Suprapubic skin (tissue), 4 donors: ENCODE data around the gene MBP. TPM values are rescaled to one million over a fixed set of nuclear protein-coding genes. Genes with fewer than 3 reads are reported as not detected.

Source experiments
- DNase-seq, 2 donors: peaks; one replicate each; pipeline ENCODE4 v3.0.0-alpha.2; 2019; ENCODE audit warnings: low spot score in 2 of 2
- H3K27ac ChIP-seq: fragments of 200-600 bp; sonication (generic); one replicate; pipeline ENCODE4 v1.5.1; 2019
- H3K27me3 ChIP-seq: fragments of 200-600 bp; sonication (generic); one replicate; pipeline ENCODE4 v1.5.1; 2019
- H3K36me3 ChIP-seq: fragments of 200-600 bp; sonication (generic); one replicate; pipeline ENCODE4 v1.5.1; 2019
- H3K4me1 ChIP-seq: fragments of 200-600 bp; sonication (generic); one replicate; pipeline ENCODE4 v1.5.1; 2019
- H3K4me3 ChIP-seq: fragments of 200-600 bp; sonication (generic); one replicate; pipeline ENCODE4 v1.5.1; 2019; ENCODE audit warnings: mild to moderate bottlenecking
- H3K9me3 ChIP-seq: fragments of 200-600 bp; sonication (generic); one replicate; pipeline ENCODE4 v1.5.1; 2019
- EP300 ChIP-seq: sonication (generic); formaldehyde crosslinking; IDR thresholded peaks from one replicate; pipeline ENCODE4 v1.6.1; 2017; ENCODE audit warnings: antibody characterized with exemption
- POLR2A ChIP-seq, 2 donors: fragments of 450-650 bp; IDR thresholded peaks; one replicate each; pipeline ENCODE4 v1.6.1; 2017; ENCODE audit warnings: antibody characterized with exemption in 2 of 2, mild to moderate bottlenecking in 2 of 2, moderate library complexity in 2 of 2
- POLR2AphosphoS5 ChIP-seq, 3 donors: sonication (generic); formaldehyde crosslinking; IDR thresholded peaks; one replicate each; pipeline ENCODE4 v1.6.1; 2017; ENCODE audit warnings: antibody characterized with exemption in 3 of 3
- WGBS: methylation state at CpG from one replicate; pipeline ENCODE4 v1.1.5; 2018; 5-methylcytosine and 5-hydroxymethylcytosine counted together
- total RNA-seq, 4 donors: library from RNA; depleted of rRNA; stranded (reverse); fragments of >200 nt; gene quantifications; one replicate each; pipeline ENCODE4 v1.1.0, GENCODE V29; 2016
- TF ChIP-seq, protein P1 (sequence below), 2 donors: fragments of 200-600 bp in 1 of 2; fragments of 450-650 bp in 1 of 2; sonication (generic) in 1 of 2; IDR thresholded peaks; one replicate each; pipeline ENCODE4 v1.5.1; 2016 to 2019; ENCODE audit warnings: antibody characterized with exemption in 2 of 2, mild to moderate bottlenecking in 1 of 2, moderate library complexity in 1 of 2

Gene MBP
- total RNA-seq, 4 donors from 2014 or later, result 37.0 to 100 (median 69.3) TPM

DNA sequence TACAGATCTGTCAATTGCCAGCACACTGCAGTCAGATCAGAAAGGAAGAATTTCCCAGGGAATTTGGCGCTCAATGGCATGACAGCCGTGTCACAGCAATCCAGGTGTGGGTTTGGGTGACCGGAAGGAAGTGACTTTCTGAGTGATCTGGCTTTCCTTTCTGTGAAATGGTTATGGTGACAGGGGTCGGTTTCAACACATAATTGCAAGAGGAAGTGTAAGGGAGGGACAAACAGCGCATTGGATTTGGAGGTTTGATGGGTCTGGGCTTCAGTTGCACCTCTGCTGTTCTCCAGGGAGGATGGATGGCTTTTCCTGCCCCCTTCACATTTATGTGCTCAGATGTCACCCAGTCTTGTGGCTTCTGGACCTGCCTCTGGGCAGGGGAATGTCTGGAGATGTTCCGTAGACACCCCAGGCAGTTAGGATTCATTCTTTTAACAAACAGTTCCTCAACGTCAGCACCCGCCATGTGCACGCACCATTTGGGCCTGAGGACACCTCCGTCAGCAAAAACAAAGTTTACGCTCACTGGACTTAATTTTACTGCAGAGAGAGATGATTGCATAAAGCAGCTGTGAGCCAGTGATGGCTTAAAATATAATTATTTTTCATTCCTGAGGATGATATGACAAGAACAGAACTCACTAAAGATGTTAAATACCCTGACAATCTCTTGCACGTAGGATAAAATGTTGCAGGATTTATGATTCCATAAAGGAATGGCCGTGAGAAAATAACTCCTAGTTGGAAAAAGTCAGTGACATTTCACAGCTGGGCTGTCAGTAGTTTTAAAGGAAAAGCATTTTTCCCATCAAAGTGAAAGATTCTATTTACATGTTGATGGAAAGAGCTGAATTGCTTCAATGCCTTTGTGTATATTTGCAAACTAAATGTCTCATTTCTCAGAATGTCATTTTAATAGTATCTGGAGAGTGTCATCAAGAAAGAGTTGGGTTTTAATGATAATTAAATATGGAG lies 36.9 kb downstream of the MBP start:
- H3K4me3 ChIP-seq, result no peak overlapping the region
- no peak overlapping the region for H3K27ac ChIP-seq
- TF ChIP-seq POLR2AphosphoS5 (IDR thresholded peaks at IDR 0.05), result no peak
- TF ChIP-seq EP300, result no peak
- TF ChIP-seq, protein P1, sequence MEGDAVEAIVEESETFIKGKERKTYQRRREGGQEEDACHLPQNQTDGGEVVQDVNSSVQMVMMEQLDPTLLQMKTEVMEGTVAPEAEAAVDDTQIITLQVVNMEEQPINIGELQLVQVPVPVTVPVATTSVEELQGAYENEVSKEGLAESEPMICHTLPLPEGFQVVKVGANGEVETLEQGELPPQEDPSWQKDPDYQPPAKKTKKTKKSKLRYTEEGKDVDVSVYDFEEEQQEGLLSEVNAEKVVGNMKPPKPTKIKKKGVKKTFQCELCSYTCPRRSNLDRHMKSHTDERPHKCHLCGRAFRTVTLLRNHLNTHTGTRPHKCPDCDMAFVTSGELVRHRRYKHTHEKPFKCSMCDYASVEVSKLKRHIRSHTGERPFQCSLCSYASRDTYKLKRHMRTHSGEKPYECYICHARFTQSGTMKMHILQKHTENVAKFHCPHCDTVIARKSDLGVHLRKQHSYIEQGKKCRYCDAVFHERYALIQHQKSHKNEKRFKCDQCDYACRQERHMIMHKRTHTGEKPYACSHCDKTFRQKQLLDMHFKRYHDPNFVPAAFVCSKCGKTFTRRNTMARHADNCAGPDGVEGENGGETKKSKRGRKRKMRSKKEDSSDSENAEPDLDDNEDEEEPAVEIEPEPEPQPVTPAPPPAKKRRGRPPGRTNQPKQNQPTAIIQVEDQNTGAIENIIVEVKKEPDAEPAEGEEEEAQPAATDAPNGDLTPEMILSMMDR (IDR thresholded peaks at IDR 0.05), result no peak
- no peak for TF ChIP-seq POLR2A (IDR thresholded peaks at IDR 0.05)
- peaks cover 29% of the 10 kb centered on the region for H3K4me1 ChIP-seq
- DNase-seq, result peak in 1 of 2 donors; percentile 26
- WGBS, result 83% methylated on average over 13 of the region's 13 CpGs
- peaks cover 6% of the 10 kb centered on the region for H3K36me3 ChIP-seq
- no peaks in the 10 kb centered on the region for H3K9me3 ChIP-seq
- H3K27me3 ChIP-seq, result no peaks in the 10 kb centered on the region

DNA sequence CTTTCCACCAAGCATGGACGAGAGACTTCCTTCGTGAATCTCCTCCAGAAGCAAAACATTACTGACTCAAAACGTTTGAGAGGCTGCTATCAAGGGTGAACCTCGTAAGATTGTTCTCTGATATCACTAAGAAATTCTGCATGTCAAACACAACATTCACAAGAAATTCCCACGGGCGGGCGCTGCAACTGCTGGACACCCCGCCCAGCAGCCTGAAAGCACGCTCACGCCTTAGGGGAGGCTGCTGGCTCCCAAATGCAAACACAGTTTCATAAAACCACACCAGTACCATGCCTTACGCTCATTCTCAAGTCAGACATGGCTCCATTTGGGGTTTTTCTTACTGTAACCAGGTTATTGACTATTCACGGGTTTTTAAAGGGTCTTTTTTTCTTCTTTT lies 39.0 kb downstream of the MBP start:
- Histone ChIP-seq H3K9me3 (no peaks in the 10 kb centered on the region), H3K4me3 (no peak overlapping the region), H3K4me1 (peaks cover 26% of the 10 kb centered on the region), H3K27ac (no peak overlapping the region), H3K27me3 (no peaks in the 10 kb centered on the region), H3K36me3 (peaks cover 6% of the 10 kb centered on the region)
- peak in 1 of 2 donors; percentile 67 for DNase-seq
- TF ChIP-seq, protein P1 (IDR thresholded peaks at IDR 0.05), result no peak
- TF ChIP-seq POLR2AphosphoS5 (IDR thresholded peaks at IDR 0.05) (no peak), EP300 (no peak), POLR2A (IDR thresholded peaks at IDR 0.05) (no peak)
- 71% methylated on average over 12 of the region's 12 CpGs for WGBS

DNA sequence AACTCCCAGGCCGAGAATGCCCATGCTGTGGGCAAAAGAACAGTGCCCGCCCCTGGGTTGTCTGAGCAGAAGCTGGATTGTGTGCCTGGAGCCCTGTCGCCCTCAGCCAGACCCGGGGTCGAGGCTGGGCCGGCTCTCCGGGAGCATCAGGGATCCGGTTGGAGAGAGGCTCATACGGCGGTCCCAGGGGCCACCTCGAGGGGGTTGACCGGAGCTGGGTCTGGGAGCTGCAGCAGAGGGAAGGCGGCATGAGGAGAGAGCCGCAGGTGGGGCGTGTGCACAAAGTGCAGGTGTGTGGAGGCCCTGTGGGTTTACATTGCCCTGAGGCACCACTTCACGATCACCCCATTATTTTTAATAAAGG lies 39.5 kb downstream of the MBP start:
- H3K36me3 ChIP-seq, result peaks cover 6% of the 10 kb centered on the region
- TF ChIP-seq POLR2A (IDR thresholded peaks at IDR 0.05) (no peak), EP300 (no peak), POLR2AphosphoS5 (IDR thresholded peaks at IDR 0.05) (no peak)
- TF ChIP-seq, protein P1 (IDR thresholded peaks at IDR 0.05), result no peak
- H3K27me3 ChIP-seq, result no peaks in the 10 kb centered on the region
- peaks cover 27% of the 10 kb centered on the region for H3K4me1 ChIP-seq
- DNase-seq, result peak in 1 of 2 donors; percentile 73
- no peaks in the 10 kb centered on the region for H3K9me3 ChIP-seq
- WGBS, result 95% methylated on average over 4 of the region's 16 CpGs
- no peak overlapping the region for H3K27ac ChIP-seq
- H3K4me3 ChIP-seq, result no peak overlapping the region

DNA sequence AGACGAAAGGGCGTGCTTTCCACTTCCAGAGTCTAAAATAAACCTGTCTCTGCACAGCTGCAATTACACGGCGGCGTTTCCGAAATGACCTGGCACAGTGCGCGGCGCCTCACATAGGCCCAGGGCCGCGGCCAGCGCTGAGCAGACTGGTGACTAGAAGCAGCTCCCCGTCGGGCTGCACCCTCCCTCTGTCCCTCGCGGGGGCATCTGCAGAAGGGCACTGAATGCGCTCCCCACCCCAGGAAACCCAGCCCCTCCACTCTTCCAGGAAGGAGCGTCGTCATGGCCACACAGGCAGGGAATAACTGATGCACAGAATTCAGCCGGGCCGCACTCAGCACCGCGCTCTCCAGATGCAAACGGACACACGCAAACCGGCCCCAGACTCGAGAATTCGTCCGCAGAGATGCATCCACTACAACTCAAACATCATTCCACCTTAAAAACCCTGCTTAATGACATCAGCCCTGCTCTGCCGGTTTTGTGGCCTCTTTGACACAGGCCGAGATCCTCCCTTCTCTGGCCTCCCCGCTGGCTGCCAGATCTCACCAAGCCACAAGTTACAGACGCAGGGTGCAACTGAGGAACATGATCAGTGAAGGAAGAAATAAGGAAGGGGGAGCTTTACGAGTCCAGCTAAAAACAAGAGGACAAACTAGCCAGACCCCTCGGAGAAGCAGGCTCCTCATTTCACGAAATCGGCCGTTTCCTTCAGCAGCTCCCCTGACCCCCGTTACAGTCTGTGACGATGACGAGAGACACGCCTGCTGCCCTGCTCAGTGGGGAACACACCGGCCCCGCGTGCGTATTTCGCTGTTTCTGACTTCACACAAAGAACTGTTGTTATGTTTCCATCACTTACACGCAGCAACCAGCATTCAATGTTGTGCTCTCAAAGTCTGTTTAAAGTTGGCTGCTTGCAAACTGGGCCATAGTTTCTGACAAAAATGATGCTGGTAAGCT lies 40.2 kb downstream of the MBP start:
- WGBS, result 91% methylated on average over 48 of the region's 48 CpGs
- peak in 1 of 2 donors; percentile 61 for DNase-seq
- no peak overlapping the region for H3K4me3 ChIP-seq
- no peak for TF ChIP-seq POLR2AphosphoS5 (IDR thresholded peaks at IDR 0.05)
- TF ChIP-seq EP300, result no peak
- TF ChIP-seq POLR2A (IDR thresholded peaks at IDR 0.05), result no peak
- TF ChIP-seq, protein P1 (IDR thresholded peaks at IDR 0.05), result no peak
- H3K27ac ChIP-seq, result no peak overlapping the region
- peaks cover 31% of the 10 kb centered on the region for H3K4me1 ChIP-seq
- peaks cover 6% of the 10 kb centered on the region for H3K36me3 ChIP-seq
- no peaks in the 10 kb centered on the region for H3K9me3 ChIP-seq
- no peaks in the 10 kb centered on the region for H3K27me3 ChIP-seq
